LHCN-M2 (cell line): ENCODE results near the gene FOXL3. TPM values are rescaled to one million over a fixed set of nuclear protein-coding genes. Genes with fewer than 3 reads are reported as not detected.
"Not testable (repeated sequence)": the region's sequence is repeated elsewhere in the genome, so short reads cannot be mapped to it uniquely, and the experiment has no call there.

Experiments
- DNase-seq: peaks from one replicate; pipeline ENCODE4 v3.0.0-alpha.2; 2012; ENCODE audit warnings: low read depth
- total RNA-seq: library from RNA; depleted of rRNA; stranded (reverse); fragments of >200 nt; gene quantifications from 2 replicates; pipeline ENCODE4 v1.2.3, GENCODE V29; 2014

FOXL3 gene
- total RNA-seq, 1 experiment from 2014 or later: not detected

DNA sequence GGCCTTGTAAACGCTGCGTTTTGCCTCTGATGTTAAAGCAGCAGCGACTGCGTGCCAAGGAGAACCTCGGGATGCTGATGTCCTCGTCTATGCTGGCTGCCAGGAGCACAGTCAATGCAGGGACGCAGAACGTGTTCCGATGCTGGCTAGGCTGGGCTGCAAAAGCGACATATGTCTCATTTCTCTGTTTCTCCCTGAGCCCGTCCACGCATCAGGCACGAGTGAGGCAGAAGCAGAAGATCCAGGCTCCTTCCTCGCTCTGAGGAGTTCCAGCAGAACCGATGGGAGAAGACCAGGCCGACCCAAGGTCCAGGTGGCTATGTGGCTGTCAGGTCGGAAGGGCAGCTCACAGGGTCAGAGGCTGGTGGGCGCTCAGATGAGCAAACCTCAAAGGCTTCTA is 3.7 kb upstream of the FOXL3 start:
- no peak for DNase-seq

DNA sequence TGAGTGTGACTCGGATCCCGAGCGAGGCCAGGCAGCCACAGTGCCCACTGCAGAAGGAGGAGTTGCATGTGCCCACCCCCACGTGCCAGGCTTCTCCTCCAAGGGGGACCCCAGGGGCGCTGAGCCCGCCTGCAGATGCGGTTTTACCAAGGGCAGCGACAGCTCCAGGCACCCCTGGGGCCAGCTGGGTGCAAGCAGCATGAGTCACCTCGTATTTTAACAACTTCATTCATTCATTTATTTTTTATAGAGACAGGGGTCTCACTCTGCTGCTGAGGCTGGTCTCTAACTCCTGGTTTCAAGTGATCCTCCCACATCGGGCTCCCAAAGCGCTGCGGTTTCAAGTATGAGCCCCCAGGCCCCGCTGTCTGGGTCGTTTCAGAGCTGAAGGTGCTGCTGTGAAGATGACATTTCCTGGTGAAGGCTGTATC is 1.3 kb upstream of the FOXL3 start:
- no peak for DNase-seq

DNA sequence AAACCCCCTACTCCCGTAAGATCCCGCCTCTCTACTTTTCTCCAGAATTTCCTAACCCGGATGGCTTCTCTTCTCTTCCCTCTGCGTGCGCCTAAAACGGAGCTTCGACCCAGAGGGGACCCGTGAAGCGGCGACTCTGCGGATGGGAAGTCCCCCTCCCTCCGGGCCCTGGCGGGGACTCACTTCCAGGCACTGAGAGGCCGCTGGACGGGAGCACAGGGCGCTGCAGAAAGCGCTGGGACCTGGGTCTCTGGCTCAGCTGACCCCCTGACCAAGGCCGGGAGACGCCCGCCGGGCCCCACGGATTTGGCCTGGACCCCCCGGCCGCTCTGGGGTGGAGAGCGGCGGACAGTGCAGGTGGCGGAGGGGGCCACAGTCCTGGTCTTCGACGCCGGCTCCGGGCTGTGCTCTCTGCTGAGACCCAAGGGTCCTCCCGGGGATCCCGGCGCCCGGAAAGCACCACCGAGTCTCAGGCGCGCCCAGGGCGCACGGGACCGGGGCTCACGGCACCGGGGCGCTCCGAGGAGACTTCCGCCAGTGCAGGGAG is 688 bp upstream of the FOXL3 start:
- no peak for DNase-seq

DNA sequence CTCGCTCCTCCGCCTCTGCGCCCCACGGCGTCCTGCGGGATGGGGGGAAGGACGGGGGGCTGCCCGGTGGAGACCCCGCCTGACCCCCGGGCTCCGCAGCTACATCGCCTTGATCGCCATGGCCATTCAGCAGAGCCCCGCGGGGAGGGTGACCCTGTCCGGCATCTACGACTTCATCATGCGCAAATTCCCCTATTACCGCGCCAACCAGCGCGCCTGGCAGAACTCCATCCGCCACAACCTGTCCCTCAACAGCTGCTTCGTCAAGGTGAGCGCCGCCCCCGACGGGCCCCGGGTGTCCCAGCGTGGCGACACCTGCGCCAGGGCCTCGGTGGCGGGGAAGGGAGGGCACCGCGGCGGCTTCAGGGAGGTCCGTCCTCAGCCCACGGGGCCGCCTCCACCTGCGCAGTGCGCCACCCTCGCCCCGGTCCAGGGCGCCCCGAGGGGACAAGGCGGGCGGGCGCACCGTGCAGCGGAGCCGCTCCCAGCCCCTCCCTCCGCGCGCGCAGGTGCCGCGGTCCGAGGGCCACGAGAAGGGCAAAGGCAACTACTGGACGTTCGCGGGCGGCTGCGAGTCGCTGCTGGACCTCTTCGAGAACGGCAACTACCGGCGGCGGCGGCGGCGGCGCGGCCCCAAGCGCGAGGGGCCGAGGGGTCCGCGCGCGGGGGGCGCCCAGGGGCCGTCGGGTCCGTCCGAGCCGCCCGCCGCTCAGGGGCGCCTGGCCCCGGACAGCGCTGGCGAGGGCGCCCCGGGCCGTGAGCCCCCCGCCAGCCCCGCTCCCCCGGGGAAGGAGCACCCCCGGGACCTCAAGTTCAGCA is 793 bp downstream of the FOXL3 start:
- no peak for DNase-seq

DNA sequence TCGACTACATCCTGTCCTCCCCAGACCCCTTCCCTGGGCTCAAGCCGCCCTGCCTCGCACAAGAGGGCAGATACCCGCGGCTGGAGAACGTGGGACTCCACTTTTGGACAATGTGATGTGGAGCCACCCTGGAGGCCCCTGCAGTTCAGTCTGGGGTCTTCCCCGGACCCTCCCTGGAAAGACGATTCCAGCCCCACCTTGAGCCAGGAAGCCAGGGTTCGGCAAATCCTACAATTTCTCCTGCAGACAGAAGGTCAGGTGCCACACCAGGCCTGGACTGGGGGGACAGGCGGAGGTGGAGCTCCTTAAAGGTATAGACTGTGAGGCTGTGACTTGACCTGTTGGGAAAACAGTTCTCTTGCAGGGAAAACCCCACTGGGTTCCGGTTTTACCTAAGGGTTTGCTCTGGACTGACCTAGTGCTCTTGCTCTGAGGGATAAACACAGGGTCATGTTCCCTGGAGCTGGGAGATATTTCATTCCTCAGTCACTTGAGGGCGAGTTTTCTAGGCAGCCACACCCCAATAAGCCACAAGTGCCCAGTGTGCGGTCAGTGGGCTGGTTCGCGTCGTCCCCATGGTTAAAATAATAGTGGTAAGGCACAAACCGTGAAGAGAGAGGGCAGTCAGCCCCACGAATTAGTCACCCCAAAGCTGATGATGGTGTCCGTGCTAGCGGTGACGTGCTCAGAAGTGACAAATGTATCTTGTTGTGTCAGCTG is 1.6 kb downstream of the FOXL3 start:
- DNase-seq: peak; percentile 47

DNA sequence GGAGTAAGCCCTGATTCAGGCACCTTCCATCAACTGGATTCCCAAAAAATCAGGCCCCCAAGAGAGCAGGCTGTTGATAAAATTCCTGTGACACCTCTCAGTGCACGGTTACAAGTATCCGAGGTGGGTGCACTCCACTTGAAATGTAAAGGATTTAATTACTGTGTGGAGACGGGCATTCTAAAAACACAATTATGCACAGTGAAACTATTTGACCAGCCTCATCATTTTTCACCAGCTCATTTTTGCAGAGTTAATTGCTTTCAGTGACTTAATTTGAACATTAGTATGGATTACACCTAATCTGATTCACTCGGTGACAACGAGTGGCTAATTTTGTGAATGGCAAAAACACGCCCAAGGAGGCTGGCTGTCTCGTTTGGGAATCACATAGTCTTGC is 2.3 kb downstream of the FOXL3 start:
- DNase-seq: no peak

DNA sequence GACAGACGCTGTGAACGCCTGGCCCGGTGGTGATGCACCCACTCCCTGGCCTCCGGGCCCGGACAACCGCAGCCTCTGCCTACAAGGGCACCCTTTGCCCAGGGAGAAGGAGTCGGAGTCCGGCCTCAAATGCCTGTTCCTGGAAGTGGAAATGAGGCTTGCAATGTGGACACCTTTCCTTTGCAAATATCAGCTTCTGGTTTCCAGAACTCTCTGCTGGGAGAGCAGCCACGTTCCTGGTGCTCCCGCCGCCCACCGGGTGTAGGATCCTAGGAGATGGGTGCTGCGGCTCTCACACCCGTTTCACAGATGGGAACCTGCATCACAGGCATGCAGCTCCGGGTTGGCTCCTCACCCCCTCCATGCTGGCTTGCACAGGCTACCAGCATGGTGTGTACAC is 2.9 kb downstream of the FOXL3 start:
- no peak for DNase-seq

DNA sequence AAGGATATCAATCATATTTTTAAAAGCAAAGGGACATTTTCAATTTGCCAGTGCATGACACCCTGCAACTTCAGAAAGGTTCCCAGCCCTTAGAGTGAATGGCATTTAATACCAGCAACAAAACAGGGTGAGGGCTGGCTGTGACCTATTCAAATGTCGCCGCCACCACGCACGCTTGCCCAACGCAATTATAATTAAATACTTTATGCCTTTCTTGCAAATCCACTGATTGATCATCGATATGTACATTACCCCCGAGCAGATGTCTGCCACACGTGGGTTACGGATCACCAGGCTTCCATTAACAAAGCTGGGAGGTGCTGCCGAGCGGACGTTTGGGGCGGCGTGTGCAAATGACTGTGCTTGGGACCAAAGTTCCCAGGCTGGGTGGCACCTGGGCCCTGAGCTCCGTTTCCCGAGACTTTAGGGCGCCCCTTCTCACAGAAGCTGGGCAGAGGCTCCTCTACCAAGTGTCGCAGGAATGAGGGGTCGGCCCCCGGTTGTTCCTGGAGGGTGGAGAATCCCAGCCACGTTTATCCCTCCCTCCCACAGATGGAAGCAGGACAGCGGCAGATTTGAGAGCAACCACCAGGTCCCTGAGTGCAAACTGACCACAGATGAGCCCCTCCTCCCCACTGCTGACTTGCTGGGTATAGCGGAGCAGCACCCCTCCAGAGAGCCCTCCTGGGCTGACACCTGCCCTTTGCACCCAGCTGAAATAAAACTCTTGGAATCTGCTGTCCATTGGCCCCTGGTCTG is 3.9 kb downstream of the FOXL3 start:
- DNase-seq: no peak

DNA sequence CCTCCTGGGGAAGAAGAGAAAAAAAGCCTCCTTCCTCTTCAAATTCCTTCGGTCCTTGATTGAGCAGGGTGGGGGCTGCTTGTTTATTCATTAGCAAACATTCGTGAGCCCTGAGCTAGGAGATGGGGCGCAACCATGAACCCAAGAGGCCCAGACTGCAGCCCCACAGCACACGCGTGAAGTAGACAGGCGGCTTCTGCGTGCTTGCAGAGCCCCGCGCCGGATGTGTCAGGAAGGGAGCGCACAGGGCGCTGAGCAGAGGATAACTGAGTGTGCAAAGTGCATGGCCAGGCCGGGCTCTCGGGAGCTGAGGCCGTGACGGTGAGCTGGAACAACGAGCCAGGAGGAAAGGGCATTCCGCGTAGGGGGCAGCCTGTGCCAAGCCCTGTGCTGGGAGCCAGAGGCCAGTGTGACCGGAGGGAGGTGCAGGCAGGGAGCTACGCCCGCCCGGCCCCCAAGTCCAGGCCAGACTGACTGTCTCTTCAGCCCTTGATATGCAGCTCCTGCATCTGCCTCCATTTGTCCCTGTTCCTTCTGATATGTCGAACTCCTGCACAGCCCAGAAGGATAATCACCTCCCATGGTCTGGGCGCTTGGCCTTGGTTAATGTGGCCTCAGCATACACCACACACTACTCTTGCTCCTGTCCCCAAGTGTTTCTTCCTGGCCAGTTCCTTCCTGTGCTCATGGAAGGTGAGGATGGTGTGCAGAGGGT is 4.6 kb downstream of the FOXL3 start:
- DNase-seq: no peak

DNA sequence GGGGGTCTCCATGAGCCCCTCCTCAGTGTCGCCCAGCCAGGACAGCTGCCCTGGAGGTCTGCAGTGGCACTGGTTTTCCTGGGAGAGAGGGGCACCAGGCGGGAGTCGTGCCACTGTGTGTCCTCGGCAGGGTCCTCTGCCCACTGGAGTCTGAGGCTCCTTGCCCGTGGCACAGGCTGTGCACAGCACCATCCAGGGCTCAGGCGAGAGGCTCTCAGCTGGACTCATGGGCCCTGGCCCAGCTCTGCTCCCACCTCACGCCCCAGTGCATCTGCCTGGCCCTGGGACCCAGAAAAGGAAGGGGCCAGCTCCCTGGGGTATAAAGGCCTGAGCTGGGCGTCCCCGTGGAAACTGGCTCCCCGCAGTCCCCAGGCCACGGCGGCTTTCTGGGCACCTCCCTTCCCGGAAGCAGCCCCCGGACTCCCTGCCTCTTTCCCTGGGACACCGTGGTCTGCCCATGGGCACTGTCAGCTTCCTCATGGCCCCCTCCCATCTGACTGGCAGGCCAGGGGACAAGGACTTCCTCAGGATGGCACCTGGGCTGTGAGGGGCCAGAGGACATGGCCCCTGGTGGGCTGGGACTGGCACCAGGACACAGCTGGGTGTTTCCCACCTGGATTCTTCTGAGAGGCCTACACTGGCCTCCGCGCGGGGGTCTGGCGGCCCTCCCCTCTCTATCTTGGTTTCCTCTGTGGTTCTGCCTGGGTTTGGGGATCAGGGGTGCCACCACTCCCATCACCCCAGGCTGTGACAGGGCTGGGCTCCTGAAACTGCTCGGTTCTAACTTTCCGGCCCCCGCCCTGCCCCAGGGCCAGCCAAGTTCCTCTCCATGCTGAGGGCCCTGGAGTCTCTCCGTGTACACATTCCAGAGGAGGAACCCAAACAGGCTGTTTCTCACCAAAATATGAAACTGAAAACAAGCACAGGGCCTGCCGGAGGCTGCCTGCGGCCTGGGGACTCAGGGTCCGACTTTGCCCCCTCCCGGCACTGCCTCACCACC is 5.5 kb downstream of the FOXL3 start:
- no peak for DNase-seq

DNA sequence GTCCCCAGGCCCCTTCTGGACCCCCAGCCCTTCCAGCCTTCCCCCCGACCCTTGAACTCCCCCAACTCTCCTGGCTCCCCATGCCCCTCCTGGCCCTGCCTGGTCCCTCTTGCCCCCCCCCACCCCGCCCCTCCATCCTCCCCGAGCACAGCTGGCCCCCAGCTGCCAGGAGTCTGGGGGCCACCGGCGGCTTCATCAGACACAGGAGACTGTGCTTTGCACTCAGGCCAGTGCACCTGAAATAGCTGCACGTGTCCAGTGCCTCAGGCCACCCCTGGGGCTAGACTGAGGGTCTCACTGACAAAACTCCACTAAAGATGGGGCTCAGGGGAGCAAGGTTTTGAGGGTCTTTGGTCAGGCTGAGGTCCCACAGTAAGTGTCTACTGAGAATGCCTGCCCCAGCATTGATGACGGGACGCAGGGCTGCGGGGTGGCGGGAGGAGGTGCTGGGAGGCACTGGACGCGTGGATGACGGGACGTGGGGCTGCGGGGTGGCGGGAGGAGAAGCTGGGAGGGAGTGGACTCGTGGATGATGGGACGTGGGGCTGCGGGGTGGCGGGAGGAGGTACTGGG is 6.5 kb downstream of the FOXL3 start:
- DNase-seq: no peak

DNA sequence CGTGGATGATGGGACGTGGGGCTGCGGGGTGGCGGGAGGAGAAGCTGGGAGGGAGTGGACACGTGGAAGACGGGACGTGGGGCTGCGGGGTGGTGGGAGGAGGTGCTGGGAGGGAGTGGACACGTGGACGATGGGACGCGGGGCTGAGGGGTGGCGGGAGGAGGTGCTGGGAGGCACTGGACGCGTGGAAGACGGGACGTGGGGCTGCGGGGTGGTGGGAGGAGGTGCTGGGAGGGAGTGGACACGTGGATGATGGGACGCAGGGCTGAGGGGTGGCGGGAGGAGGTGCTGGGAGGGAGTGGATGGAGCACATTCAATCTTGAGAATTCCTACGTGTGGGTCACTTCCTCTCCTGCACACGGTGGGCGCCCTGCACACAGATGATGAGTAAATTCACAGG is 7.2 kb downstream of the FOXL3 start:
- not testable (repeated sequence) for DNase-seq

DNA sequence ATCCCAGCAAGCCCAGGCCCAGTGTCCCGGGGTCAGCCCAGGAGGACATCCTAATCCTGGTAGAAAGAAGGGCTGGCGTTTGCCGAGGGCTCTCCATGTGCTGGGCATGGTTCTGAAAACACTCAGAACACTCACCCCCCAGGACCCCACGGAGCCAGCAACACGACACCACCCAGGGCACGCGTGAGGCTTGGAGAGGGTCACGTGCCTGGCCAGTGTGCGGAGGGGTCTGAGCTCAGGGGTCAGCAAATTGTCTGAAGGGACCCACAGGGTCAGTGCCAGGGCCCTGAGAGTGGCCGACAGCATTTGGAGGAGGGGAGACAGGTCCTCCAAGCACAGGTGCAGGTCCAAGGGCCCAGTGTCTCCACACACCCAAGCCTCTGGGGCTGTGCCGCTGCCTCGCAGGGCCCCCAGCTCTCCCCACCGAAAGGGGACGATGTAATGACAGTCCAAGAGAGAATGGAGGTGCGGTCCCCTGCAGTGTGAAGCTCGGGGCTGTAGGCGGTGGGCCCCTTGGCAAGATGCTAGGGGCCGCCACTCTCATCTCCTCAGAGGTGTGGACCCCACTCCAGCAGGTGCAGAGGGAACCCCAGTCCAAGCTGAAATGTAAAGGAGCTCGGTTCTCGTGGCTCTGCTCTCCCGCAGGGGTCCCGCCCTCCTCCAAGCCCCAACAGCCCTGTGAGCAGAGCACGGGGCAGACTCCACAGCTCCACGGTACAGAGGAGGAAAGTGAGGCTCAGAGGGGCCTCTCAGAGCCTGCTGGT is 7.8 kb downstream of the FOXL3 start:
- no peak for DNase-seq

DNA sequence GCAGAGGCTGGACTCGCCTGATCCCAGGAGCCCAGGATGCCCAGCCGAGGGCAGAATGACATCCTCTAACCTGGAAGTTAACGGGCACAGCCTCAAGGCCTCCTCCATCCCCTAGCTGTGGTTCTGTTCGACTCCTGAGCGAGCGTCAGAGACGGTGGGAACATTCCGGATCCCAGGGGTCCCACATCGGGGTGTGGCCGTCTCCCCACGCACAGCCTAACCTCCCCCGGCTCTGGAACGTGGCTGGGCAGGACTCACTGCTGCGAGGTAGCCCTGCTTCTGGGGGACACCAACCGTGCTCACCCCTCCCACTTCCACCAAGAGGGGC is 8.4 kb downstream of the FOXL3 start:
- no peak for DNase-seq

DNA sequence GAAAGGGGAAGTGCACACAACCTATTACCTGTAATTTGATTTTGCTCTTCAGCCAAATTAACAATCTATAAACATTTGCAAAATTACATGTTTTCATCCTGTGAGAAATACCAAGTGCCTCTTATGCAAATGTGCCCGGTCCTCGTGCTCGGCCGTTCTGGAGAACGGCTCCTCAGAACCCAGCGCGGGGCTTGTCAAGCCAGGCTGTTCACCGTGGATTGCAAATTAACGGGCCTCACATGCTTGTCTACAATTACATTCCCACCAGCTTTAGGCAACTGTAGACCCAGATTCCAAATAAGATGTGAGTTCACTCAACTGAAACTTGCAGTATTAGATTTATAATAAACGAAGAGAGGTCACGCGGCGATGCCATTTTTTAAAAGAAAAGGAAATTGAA is 8.8 kb downstream of the FOXL3 start:
- no peak for DNase-seq

DNA sequence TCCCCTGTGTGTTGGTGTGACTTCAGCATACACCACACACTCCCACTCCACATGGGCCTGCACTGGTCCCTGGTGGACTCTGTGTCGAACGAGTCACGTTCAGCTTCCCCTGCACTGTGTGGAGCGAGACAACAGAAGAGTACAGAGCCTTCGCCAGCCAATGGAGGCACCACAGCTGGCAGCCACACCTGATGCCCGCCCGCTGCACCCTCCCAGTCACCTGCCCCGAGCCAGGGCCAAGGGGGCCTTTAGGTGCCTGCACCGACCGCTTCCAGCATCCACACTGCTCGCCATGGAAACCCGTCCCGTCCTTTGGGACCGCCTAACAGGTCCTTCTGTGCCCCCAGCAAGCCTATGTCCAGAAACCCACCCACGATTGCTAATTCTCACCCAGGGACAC is 9.2 kb downstream of the FOXL3 start:
- no peak for DNase-seq

DNA sequence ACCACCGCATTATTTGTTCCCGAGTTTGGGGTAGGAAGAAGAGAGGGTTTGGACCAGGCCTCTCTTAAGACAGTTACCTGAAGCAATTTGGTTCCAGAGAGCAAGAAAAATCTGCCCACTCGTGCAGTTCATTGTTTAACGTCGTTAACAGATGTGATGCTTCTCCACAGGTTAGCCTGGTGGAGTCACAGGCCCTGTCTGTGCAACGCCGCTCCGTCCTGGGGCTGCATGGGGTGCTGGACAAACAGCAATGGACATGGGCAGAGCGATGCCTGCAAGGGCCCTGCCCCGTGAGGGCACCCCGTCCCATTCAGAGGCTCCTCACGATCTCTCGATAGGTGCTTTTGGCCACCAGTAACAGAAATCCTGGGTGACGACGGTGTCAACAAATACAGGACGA is 9.7 kb downstream of the FOXL3 start:
- DNase-seq: no peak

DNA sequence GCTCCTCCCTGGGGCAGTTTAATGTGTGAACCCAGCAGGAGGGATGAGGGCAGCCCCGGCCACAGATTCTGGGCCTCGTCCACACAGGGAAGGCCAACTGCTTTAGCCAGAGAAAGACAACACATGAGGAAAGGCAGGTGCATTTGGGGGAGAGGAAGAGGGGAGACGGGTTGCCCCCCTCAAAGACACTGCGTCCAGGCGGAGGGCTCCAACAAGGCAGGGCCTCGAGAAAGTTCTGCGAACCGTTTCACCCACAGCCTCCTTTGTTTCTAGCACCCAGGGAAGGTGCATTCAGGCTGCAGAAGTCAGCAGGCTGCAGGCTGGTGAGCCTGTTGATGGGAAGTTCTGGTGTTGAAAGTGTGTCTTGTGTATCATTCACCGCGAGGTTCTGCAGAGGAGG is 10.1 kb downstream of the FOXL3 start:
- DNase-seq: no peak
